Measurements from ENCODE around the gene ADGRD1.

DNA sequence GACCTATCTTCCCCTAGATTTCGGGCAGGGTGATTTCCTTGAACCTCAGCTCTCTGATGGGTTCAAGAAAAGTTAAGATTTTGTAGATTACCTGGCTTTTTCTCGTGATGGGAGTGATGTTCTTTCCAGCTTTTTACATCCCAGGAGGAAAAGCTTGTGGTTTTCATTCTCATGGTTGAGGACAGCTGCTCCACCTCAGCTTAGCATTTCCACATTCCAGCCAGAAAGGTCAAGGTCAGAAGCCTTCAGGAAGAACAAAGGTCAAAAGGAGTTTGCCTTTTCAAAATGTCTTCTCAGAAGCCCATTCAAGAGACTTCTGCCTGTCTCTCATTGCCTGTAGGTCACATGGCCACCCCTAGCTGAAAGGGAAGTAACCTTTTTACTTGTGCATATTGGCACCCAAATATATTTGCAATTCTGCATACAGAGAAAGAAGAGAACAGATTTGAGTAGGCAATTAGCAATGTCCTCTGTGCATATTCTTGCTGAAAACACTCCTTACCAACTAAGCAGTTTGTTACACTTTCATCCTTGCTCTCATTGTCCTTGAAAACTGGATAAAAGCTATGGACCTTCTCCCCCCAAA is 6.6 kb upstream of the ADGRD1 start:
- TF ChIP-seq, protein P1, sequence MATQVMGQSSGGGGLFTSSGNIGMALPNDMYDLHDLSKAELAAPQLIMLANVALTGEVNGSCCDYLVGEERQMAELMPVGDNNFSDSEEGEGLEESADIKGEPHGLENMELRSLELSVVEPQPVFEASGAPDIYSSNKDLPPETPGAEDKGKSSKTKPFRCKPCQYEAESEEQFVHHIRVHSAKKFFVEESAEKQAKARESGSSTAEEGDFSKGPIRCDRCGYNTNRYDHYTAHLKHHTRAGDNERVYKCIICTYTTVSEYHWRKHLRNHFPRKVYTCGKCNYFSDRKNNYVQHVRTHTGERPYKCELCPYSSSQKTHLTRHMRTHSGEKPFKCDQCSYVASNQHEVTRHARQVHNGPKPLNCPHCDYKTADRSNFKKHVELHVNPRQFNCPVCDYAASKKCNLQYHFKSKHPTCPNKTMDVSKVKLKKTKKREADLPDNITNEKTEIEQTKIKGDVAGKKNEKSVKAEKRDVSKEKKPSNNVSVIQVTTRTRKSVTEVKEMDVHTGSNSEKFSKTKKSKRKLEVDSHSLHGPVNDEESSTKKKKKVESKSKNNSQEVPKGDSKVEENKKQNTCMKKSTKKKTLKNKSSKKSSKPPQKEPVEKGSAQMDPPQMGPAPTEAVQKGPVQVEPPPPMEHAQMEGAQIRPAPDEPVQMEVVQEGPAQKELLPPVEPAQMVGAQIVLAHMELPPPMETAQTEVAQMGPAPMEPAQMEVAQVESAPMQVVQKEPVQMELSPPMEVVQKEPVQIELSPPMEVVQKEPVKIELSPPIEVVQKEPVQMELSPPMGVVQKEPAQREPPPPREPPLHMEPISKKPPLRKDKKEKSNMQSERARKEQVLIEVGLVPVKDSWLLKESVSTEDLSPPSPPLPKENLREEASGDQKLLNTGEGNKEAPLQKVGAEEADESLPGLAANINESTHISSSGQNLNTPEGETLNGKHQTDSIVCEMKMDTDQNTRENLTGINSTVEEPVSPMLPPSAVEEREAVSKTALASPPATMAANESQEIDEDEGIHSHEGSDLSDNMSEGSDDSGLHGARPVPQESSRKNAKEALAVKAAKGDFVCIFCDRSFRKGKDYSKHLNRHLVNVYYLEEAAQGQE (IDR thresholded peaks at IDR 0.05; ENCODE audit: low read depth), result no peak
- no peak for TF ChIP-seq EGR1 (IDR thresholded peaks at IDR 0.05)
- no peak for TF ChIP-seq RAD21 (IDR thresholded peaks at IDR 0.05; ENCODE audit: low read depth)
- no peak for TF ChIP-seq NFIC (IDR thresholded peaks at IDR 0.05)
- TF ChIP-seq CREB1 (IDR thresholded peaks at IDR 0.05; ENCODE audit: low read depth), result no peak
- TF ChIP-seq EP300 (IDR thresholded peaks at IDR 0.05; ENCODE audit: borderline replicate concordance), result no peak
- TF ChIP-seq, protein P2, sequence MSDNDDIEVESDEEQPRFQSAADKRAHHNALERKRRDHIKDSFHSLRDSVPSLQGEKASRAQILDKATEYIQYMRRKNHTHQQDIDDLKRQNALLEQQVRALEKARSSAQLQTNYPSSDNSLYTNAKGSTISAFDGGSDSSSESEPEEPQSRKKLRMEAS (IDR thresholded peaks at IDR 0.05), result no peak
- TF ChIP-seq YY1 (IDR thresholded peaks at IDR 0.05; ENCODE audit: low read depth), result no peak
- no peak for TF ChIP-seq ZBTB7A (IDR thresholded peaks at IDR 0.05; ENCODE audit: low read depth)
- no peak for TF ChIP-seq TAF1 (IDR thresholded peaks at IDR 0.05; ENCODE audit: low read depth)
